ENCODE results near the gene FAM24A. TPM values are rescaled to one million over a fixed set of nuclear protein-coding genes. Genes with fewer than 3 reads are reported as not detected.
"Not testable (repeated sequence)": the region's sequence is repeated elsewhere in the genome, so short reads cannot be mapped to it uniquely, and the experiment has no call there.

FAM24A gene
- total RNA-seq, 1 experiment from 2014 or later, result not detected

DNA sequence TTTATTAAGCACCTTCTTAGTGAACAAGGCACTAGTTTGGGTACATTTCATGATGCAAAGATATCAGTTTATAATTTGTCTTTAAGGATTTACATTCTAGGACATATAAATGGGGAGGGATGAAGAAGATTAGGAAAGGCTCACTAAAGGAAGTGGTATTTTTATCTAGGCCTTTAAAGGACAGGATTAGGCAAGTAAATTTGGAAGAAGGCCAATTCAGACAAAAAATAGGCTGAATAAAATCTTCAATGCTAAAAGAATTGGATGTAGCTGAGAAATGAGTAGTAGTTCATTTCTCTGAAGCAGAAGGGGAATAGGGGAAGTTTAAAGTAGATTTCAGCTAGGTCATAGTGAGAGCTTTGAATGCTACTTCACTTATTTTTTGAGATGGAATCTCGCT is 26.2 kb upstream of the FAM24A start:
- no peak overlapping the region for H3K4me3 ChIP-seq
- H3F3A ChIP-seq (ENCODE audit: insufficient read depth, low read depth), result peaks cover 5% of the 10 kb centered on the region; the same call in 1 of the 2 replicates
- ChIA-PET POLR2A (ENCODE audit: unreplicated experiment) (interaction anchor here (0.6 kb wide), 1 partner anchor 975 kb away, joined by 3 read pairs; no protein-coding TSS in a partner anchor), CTCF (no interaction called here)
- H4K20me1 ChIP-seq (ENCODE audit: insufficient read depth), result no peaks in the 10 kb centered on the region
- no TSS peak for BruUV-seq (replicated peaks)
- H3K27ac ChIP-seq, result no peak overlapping the region
- no peaks in the 10 kb centered on the region for H3K9me3 ChIP-seq (ENCODE audit: insufficient read depth, low read depth)
- H3K9me2 ChIP-seq (ENCODE audit: insufficient read depth), result no peaks in the 10 kb centered on the region
- H3K36me3 ChIP-seq (ENCODE audit: low read depth), result no peaks in the 10 kb centered on the region
- intact Hi-C loops (cut with micrococcal nuclease; ENCODE audit: unreplicated experiment), result loop anchor here (10.0 kb wide), 1 partner anchor 51 kb away; no protein-coding TSS in a partner anchor
- no peak for TF ChIP-seq CTCF (conservative IDR thresholded peaks at IDR 0.05)
- TF ChIP-seq EZH2 (IDR thresholded peaks at IDR 0.05; ENCODE audit: low read depth), result no peak
- no peaks in the 10 kb centered on the region for H3K27me3 ChIP-seq (ENCODE audit: insufficient read depth, low read depth)
- no peaks in the 10 kb centered on the region for H3K4me1 ChIP-seq (replicated peaks; ENCODE audit: insufficient read depth)
- H2AFZ ChIP-seq, result no peak overlapping the region
- no peak overlapping the region for H3K4me2 ChIP-seq
- DNase-seq, result no peak
- no peaks in the 10 kb centered on the region for H3K79me2 ChIP-seq (ENCODE audit: low read depth)

DNA sequence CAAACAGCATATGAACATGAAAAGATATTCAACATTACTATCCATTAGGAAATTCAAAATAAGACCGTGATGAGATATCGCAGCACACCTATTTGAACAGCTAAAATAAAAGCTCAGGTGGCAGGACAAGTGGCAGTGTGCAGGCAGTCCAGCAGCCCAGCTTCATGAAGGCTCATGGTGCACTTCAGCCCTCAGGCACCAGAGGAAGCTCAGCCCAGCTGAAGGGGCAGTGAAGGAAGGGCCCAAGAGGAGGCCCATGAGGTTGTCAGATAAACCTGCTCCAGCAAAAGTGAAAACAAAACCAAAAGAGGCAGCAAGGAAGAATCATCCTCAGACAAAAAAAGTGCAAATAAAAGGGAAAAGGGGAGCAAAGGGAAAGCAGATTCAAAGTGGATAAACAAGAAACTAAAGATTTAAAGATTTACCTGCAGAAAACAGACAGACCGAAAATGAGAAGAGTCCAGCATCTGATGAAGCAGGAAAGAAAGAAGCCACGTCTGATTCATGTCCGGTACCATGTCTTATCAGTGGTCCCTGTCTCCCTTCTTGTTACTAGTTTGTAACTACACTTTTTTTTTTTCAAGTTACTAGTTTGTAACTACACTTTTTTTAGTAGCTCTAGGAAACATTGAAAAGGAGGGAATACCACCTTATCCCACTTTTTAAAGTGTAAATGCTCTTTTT is 16.0 kb upstream of the FAM24A start:
- BruUV-seq (replicated peaks), result no TSS peak
- CTCF ChIA-PET, result interaction anchor here (0.6 kb wide), 1 partner anchor 173 kb away, joined by 6 read pairs; no protein-coding TSS in a partner anchor
- no peaks in the 10 kb centered on the region for H3K9me2 ChIP-seq (ENCODE audit: insufficient read depth)
- POLR2A ChIA-PET (ENCODE audit: unreplicated experiment), result interaction anchor here (0.7 kb wide), 1 partner anchor 45 kb away, joined by 4 read pairs; no protein-coding TSS in a partner anchor
- no peak overlapping the region for H3K4me3 ChIP-seq
- H3K9me3 ChIP-seq (ENCODE audit: insufficient read depth, low read depth), result no peaks in the 10 kb centered on the region
- no peaks in the 10 kb centered on the region for H3K27me3 ChIP-seq (ENCODE audit: insufficient read depth, low read depth)
- no peak overlapping the region for H3K4me2 ChIP-seq
- no peak overlapping the region for H3K27ac ChIP-seq
- intact Hi-C loops (cut with micrococcal nuclease; ENCODE audit: unreplicated experiment), result no loop called here
- no peak overlapping the region for H2AFZ ChIP-seq
- no peaks in the 10 kb centered on the region for H3K36me3 ChIP-seq (ENCODE audit: low read depth)
- TF ChIP-seq CTCF (conservative IDR thresholded peaks at IDR 0.05) (no peak), EZH2 (IDR thresholded peaks at IDR 0.05; ENCODE audit: low read depth) (no peak)
- H3F3A ChIP-seq (ENCODE audit: insufficient read depth, low read depth), result no peaks in the 10 kb centered on the region
- H3K4me1 ChIP-seq (replicated peaks; ENCODE audit: insufficient read depth), result no peaks in the 10 kb centered on the region
- DNase-seq, result no peak
- H4K20me1 ChIP-seq (ENCODE audit: insufficient read depth), result no peaks in the 10 kb centered on the region
- H3K79me2 ChIP-seq (ENCODE audit: low read depth), result no peaks in the 10 kb centered on the region

- H3K9me3 ChIP-seq (ENCODE audit: insufficient read depth, low read depth); BruUV-seq (replicated peaks); H3K79me2 ChIP-seq (ENCODE audit: low read depth); H3K9me2 ChIP-seq (ENCODE audit: insufficient read depth); H3K27me3 ChIP-seq (ENCODE audit: insufficient read depth, low read depth); H2AFZ ChIP-seq; H3K4me3 ChIP-seq; DNase-seq; CTCF ChIA-PET; H3K4me2 ChIP-seq; intact Hi-C loops (cut with micrococcal nuclease; ENCODE audit: unreplicated experiment); H3K36me3 ChIP-seq (ENCODE audit: low read depth); H3K4me1 ChIP-seq (replicated peaks; ENCODE audit: insufficient read depth); H3F3A ChIP-seq (ENCODE audit: insufficient read depth, low read depth); POLR2A ChIA-PET (ENCODE audit: unreplicated experiment); H4K20me1 ChIP-seq (ENCODE audit: insufficient read depth); H3K27ac ChIP-seq: not testable (repeated sequence)
Measured at GRCh38 chr10:122903861-122904260, 6.5 kb upstream of the FAM24A start.

Measured in PC-9 (cell line).